ENCODE measurements around the gene SPEM1.

The SPEM1 gene, protein sequence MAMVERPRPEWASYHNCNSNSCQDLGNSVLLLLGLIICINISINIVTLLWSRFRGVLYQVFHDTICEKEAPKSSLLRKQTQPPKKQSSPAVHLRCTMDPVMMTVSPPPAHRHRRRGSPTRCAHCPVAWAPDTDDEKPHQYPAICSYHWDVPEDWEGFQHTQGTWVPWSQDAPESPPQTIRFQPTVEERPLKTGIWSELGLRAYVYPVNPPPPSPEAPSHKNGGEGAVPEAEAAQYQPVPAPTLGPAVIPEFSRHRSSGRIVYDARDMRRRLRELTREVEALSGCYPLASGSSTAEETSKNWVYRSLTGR

GRCh38 chr17:7419819-7420610 lies at the start of gene SPEM1:
SPEM1 (plus strand) TSS chr17:7420324; CDS start chr17:7420385, 61 bp downstream.
- no peak for TF ChIP-seq CTCF (IDR thresholded peaks at IDR 0.05; ENCODE audit: extremely low read depth, missing control alignments)
- DNase-seq (ENCODE audit: low spot score), result no peak

DNA sequence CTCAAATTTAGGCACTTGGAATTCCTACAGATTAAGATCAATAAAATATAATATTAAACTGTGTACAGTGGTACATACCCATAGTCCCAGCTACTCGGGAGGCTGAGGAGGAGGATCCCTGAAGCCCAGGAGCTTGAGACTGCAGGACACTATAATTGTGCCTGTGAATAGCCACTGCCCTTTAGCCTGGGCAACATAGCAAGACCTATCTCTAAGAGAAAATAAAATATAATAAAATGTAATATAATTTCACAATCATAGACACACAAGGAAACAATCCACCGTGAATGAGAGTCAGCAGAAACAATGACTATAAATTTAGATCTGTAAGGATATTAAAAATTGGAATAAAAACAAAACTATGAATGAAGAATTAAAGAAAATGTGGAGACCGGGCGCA lies 49.3 kb upstream of the SPEM1 start:
- no peak for TF ChIP-seq CTCF (IDR thresholded peaks at IDR 0.05; ENCODE audit: extremely low read depth, missing control alignments)

DNA sequence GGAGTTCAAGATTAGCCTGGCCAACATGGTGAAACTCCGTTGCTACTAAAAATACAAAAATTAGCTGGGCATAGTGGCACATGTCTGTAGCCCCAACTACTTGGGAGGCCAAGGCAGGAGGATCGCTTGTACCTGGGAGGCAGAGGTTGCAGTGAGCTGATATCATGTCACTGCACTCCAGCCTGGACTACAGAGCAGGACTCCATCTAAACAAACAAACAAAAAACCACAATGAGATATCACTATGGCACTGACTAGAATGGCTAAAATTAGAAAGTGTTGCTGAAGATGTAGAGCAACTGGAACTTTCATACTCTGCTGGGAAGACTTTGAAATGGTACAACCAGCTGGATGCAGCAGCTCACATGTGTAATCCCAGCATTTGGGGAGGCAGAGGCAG lies 45.8 kb upstream of the SPEM1 start:
- DNase-seq (ENCODE audit: low spot score), result no peak
- TF ChIP-seq CTCF (IDR thresholded peaks at IDR 0.05; ENCODE audit: extremely low read depth, missing control alignments), result no peak

More for the DNA sequence above, 49.3 kb upstream of the SPEM1 start:
- DNase-seq (ENCODE audit: low spot score), result no peak

DNA sequence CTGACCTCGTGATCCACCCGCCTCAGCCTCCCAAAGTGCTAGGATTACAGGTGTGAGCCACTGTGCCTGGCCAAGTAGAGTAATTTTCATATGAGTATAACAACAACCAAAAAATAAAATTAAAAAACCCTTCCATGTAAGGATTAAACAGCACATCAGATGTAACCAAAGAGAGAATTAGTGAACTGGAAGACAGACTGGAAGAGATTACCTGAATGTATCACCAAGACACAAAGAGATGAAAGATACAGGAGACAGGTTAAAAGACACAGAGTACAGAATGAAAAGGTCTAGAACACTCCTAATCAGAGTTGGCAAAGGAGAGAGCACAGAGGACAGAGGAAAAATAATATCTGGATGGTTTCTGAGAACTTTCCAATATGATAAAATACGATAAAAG lies 41.0 kb upstream of the SPEM1 start:
- no peak for TF ChIP-seq CTCF (IDR thresholded peaks at IDR 0.05; ENCODE audit: extremely low read depth, missing control alignments)
- no peak for DNase-seq (ENCODE audit: low spot score)

DNA sequence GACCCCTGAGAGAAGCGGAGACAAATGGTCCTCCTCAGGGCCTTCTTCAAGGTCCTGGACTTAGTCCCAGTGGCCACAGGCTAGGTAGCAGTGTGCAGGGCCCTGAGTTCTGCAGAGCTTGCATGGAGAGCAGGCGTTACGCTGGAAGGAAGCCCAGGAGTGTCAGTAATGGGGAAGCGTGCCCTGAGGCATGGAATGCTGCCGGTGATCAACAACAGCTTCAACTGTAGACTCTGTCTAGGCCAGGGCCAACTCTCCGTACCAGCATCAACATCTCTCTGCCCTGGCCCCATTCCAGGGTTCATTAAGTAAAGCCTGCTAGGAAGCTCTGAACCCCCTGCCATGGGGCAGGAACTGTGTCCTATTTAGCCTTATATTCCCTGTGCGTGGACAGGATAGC lies 39.8 kb upstream of the SPEM1 start:
- TF ChIP-seq CTCF (IDR thresholded peaks at IDR 0.05; ENCODE audit: extremely low read depth, missing control alignments), result no peak
- no peak for DNase-seq (ENCODE audit: low spot score)

- TF ChIP-seq CTCF (IDR thresholded peaks at IDR 0.05; ENCODE audit: extremely low read depth, missing control alignments), result no peak
- no peak for DNase-seq (ENCODE audit: low spot score)
Observed at GRCh38 chr17:7380855-7381683, 39.1 kb upstream of the SPEM1 start, which contains the start of gene TNK1. TNK1 (plus strand) TSS chr17:7381089; CDS start chr17:7382927, 1,838 bp downstream.
